ENCODE results near the gene LOXL1. TPM values are rescaled to one million over a fixed set of nuclear protein-coding genes. Genes with fewer than 3 reads are reported as not detected.

Gene LOXL1
- polyA plus RNA-seq, 3 donors, result 0.07 TPM; not detected in 2

DNA sequence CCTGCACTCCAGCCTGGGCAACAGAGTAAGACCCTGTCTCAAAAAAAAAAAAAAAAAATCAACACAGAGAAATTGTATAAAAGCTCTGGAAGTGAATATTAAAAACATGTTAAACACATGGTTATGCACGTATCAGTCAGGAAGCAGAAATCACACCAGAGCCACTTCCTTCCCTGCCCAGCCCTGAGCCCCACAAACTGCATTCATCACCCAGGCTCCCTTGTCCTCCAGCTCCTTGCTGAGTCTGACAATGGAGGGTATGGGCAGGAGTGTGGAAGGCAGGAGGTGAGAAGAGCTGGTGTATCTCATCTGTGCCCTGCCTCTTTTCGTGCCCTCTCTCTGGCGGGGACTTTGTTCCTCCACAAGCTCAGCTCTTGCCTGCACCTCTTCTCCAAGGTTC is 12.1 kb upstream of the LOXL1 start:
- no peaks in the 10 kb centered on the region for H3K27me3 ChIP-seq (ENCODE audit: control insufficient read depth in 2 of 2, insufficient read depth in 2 of 2, low read length in 2 of 2)

DNA sequence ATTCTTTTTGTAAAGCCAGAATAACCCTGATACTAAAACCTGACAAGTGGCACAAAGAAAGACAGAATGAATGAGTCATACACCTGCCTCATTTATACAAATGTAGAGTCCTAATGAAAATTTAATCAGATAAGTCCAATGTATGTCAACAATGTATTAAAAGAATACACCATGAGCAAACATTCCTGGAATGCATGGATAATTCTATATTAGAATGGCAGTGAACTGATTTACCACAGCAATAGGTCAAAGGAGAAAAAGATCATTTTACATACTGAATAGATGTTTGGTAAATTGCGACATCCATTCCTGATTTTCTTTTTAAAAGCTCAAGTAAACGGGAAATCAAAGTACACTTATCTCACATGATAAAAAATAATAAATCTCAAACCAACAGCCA is 11.2 kb upstream of the LOXL1 start:
- no peak overlapping the region for H3K4me3 ChIP-seq (replicated peaks in 1 of 3; ENCODE audit: low read depth in 2 of 3, low read length in 3 of 3)
- H3K27me3 ChIP-seq (ENCODE audit: control insufficient read depth in 2 of 2, insufficient read depth in 2 of 2, low read length in 2 of 2), result no peaks in the 10 kb centered on the region
- DNase-seq, result no peak
- intact Hi-C loops (cut with micrococcal nuclease), result no loop called here
- Mint-ChIP-seq H3K36me3 (peaks cover 0 to 12% of the 10 kb centered on the region in 2 donors), H3K27me3 (ENCODE audit: low read depth in 3 of 3) (peaks cover 4 to 9% (median 8%) of the 10 kb centered on the region in 3 donors), H3K27ac (peak overlapping the region in 1 of 7 donors; percentile 5), H3K9me3 (peaks cover 7 to 28% (median 22%) of the 10 kb centered on the region in 7 donors), H3K4me3 (no peak overlapping the region), H3K4me1 (peaks cover 15% of the 10 kb centered on the region)
- H3K36me3 ChIP-seq (replicated peaks in 1 of 2; ENCODE audit: control insufficient read depth in 1 of 2, insufficient read depth in 2 of 2, low read length in 2 of 2), result no peaks in the 10 kb centered on the region
- H3K4me1 ChIP-seq (ENCODE audit: control insufficient read depth in 1 of 2, insufficient read depth in 2 of 2, low read length in 2 of 2), result peaks cover 6 to 7% of the 10 kb centered on the region in 2 donors
- H3K4me2 ChIP-seq (replicated peaks; ENCODE audit: extremely low read depth, low read length, poor library complexity, severe bottlenecking), result no peak overlapping the region
- no peak overlapping the region for H2AFZ ChIP-seq (ENCODE audit: insufficient read depth, low read depth, low read length, poor library complexity, severe bottlenecking)
- no peaks in the 10 kb centered on the region for H3K79me2 ChIP-seq (ENCODE audit: insufficient read depth, low read length)
- no CpG with 5 or more reads among the region's 2 CpGs for WGBS (ENCODE audit: insufficient coverage)
- peaks cover 20 to 32% of the 10 kb centered on the region in 2 donors for H3K9me3 ChIP-seq (replicated peaks in 1 of 2; ENCODE audit: control insufficient read depth in 1 of 2, insufficient read depth in 1 of 2, low read length in 2 of 2)
- TF ChIP-seq, protein P1, sequence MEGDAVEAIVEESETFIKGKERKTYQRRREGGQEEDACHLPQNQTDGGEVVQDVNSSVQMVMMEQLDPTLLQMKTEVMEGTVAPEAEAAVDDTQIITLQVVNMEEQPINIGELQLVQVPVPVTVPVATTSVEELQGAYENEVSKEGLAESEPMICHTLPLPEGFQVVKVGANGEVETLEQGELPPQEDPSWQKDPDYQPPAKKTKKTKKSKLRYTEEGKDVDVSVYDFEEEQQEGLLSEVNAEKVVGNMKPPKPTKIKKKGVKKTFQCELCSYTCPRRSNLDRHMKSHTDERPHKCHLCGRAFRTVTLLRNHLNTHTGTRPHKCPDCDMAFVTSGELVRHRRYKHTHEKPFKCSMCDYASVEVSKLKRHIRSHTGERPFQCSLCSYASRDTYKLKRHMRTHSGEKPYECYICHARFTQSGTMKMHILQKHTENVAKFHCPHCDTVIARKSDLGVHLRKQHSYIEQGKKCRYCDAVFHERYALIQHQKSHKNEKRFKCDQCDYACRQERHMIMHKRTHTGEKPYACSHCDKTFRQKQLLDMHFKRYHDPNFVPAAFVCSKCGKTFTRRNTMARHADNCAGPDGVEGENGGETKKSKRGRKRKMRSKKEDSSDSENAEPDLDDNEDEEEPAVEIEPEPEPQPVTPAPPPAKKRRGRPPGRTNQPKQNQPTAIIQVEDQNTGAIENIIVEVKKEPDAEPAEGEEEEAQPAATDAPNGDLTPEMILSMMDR (IDR thresholded peaks at IDR 0.05), result no peak
- no peak overlapping the region for H3K27ac ChIP-seq (ENCODE audit: low read depth in 1 of 2, low read length in 2 of 2)
- no peak overlapping the region for H3K9ac ChIP-seq (ENCODE audit: insufficient read depth, low read length, poor library complexity, severe bottlenecking)
- H4K20me1 ChIP-seq (ENCODE audit: insufficient read depth, low read length), result no peaks in the 10 kb centered on the region

More for the DNA sequence above, 12.1 kb upstream of the LOXL1 start:
- WGBS (ENCODE audit: insufficient coverage), result 0% methylated on average over 2 of the region's 3 CpGs
- peaks cover 0 to 12% of the 10 kb centered on the region in 2 donors for H3K36me3 Mint-ChIP-seq
- no peaks in the 10 kb centered on the region for H3K36me3 ChIP-seq (replicated peaks in 1 of 2; ENCODE audit: control insufficient read depth in 1 of 2, insufficient read depth in 2 of 2, low read length in 2 of 2)
- H3K79me2 ChIP-seq (ENCODE audit: insufficient read depth, low read length), result no peaks in the 10 kb centered on the region
- H3K4me1 Mint-ChIP-seq, result peaks cover 11% of the 10 kb centered on the region
- H3K27me3 Mint-ChIP-seq (ENCODE audit: low read depth in 3 of 3), result peaks cover 8 to 9% (median 9%) of the 10 kb centered on the region in 3 donors
- DNase-seq, result no peak
- H3K27ac Mint-ChIP-seq, result no peak overlapping the region
- no peak overlapping the region for H3K4me3 Mint-ChIP-seq
- no peak overlapping the region for H3K27ac ChIP-seq (ENCODE audit: low read depth in 1 of 2, low read length in 2 of 2)
- no peaks in the 10 kb centered on the region for H3K4me1 ChIP-seq (ENCODE audit: control insufficient read depth in 1 of 2, insufficient read depth in 2 of 2, low read length in 2 of 2)
- TF ChIP-seq, protein P1 (IDR thresholded peaks at IDR 0.05), result no peak
- H2AFZ ChIP-seq (ENCODE audit: insufficient read depth, low read depth, low read length, poor library complexity, severe bottlenecking), result no peak overlapping the region
- intact Hi-C loops (cut with micrococcal nuclease), result no loop called here
- peaks cover 19 to 24% of the 10 kb centered on the region in 2 donors for H3K9me3 ChIP-seq (replicated peaks in 1 of 2; ENCODE audit: control insufficient read depth in 1 of 2, insufficient read depth in 1 of 2, low read length in 2 of 2)
- H3K9me3 Mint-ChIP-seq, result peaks cover 7 to 27% (median 21%) of the 10 kb centered on the region in 7 donors
- no peak overlapping the region for H3K9ac ChIP-seq (ENCODE audit: insufficient read depth, low read length, poor library complexity, severe bottlenecking)
- H4K20me1 ChIP-seq (ENCODE audit: insufficient read depth, low read length), result no peaks in the 10 kb centered on the region
- no peak overlapping the region for H3K4me2 ChIP-seq (replicated peaks; ENCODE audit: extremely low read depth, low read length, poor library complexity, severe bottlenecking)
- no peak overlapping the region for H3K4me3 ChIP-seq (replicated peaks in 1 of 3; ENCODE audit: low read depth in 2 of 3, low read length in 3 of 3)

All from CD14-positive monocyte (primary cell).